Stimulated activated CD8-positive, alpha-beta memory T cell treated with anti-CD3 and anti-CD28 coated beads, Interleukin-7, amount 100 ng/mL, for 4 hours (primary cell): ENCODE measurements around the gene FOXO4.
A peak's percentile ranks its signal among the peaks of the same experiment; 100 is the strongest.
"Not testable (repeated sequence)": the region's sequence is repeated elsewhere in the genome, so short reads cannot be mapped to it uniquely, and the experiment has no call there.

Source experiments
- DNase-seq, 2 donors: peaks; one replicate each; pipeline ENCODE4 v3.0.0-alpha.2; 2020; ENCODE audit warnings: low read depth in 2 of 2

The FOXO4 gene

GRCh38 chrX:71095555-71095980 lies at the start of gene FOXO4:
FOXO4 (plus strand) TSS chrX:71095851; CDS start chrX:71096529, 678 bp downstream.
- DNase-seq, result peak; percentile 81 to 85

DNA sequence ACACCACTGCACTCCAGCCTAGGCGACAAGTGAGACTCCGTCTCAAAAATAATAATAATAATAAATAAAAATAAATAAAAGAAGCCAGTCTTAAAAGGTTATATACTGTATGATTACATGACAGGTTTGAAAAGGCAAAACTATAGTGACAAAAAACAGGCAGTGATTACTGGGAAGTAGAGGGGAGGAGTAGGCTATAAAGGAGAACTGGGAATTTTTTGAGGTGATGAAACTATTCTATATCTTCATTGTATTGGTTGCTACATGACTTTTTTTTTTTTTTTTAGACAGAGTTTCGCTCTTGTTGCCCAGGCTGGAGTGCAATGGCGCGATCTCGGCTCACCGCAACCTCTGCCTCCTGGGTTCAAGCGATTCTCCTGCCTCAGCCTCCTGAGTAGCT lies 47.8 kb upstream of the FOXO4 start:
- DNase-seq, result not testable (repeated sequence)

DNA sequence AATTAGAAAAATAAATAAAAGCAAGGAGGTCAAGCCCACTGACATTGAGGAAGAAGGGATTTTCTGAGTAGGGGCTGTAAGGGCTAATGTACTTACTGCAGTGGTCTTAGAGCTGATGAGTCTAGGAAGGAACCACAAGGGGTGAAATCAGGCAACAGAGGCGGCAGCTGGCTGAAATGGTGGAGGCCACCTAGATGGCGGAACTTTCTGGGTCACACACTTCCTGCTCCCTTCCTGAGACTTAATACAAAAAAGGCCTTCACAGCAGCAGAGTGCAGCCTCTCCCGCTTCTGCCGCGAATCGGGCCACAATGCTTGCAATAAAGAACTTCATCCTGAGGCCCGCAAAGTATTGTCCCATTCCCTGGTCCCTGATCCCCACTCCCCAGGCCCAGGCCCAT lies 42.9 kb upstream of the FOXO4 start:
- DNase-seq, result no peak

DNA sequence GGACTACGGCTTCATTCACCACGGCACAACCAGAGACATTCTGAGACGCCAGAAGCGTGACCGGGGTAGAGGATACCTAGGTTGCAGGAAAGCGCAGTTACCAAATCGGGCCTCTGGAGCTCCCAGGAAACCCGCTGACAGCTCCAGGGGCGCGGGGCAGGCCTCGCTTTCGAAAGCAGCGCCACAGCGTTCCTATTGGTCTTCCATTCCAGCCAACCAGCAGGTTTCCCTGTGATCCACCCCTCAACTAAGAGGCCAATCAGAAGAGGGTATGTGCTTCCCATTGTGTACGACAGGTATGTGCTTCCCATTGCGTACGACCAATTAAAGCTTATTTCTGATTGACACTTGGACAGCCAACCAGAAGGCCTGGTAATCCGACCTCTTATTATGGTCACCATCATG lies 42.4 kb upstream of the FOXO4 start:
- no peak for DNase-seq

DNA sequence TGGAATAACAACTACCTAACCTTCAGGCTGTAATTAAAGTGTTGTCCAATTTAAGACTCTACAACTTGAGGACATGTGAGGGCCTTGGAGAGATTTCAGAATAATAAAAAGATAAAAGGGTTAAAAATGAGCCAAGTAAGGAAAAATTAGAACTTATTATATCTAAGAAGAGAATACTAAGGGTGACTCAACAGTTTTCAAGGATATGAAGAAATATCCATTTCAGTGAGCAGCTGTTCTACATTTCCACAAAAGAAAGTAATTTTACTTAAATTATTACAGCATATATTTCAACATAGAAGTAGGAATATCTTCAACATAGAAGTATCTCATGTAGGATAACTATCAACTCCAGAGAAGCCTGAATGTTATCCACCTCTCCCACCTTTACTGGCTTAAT lies 38.8 kb upstream of the FOXO4 start:
- no peak for DNase-seq

- DNase-seq, result no peak
Measured at GRCh38 chrX:71057848-71058530, 37.7 kb upstream of the FOXO4 start.

- DNase-seq, result no peak
Measured at GRCh38 chrX:71060127-71060526, 35.5 kb upstream of the FOXO4 start.

- no peak for DNase-seq
Measured at GRCh38 chrX:71067089-71067488, 28.6 kb upstream of the FOXO4 start.

DNA sequence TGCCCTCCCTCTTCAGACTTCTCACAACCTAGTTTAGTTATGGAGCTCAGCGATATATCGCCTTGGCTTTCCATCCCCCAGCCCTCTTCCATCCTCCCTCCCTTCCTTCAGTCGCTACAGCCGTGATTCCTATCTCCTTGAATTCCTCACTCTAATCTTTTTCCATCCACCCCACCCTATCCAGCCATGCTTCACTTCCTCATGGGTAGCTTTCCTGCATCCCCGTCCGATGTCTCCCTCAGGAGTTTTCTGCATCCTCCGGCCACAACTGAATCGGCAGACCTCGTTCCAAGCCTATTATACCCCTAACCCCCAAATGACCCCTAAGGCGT lies 28.0 kb upstream of the FOXO4 start:
- DNase-seq, result no peak

GRCh38 chrX:71068044-71068918 lies 27.4 kb upstream of the FOXO4 start, which contains the start of gene SNX12:
SNX12 (minus strand) TSS chrX:71068334; CDS start chrX:71068306, 28 bp downstream.
- peak; percentile 81 to 83 for DNase-seq

- no peak for DNase-seq
Measured at GRCh38 chrX:71070531-71070930, 25.1 kb upstream of the FOXO4 start.

DNA sequence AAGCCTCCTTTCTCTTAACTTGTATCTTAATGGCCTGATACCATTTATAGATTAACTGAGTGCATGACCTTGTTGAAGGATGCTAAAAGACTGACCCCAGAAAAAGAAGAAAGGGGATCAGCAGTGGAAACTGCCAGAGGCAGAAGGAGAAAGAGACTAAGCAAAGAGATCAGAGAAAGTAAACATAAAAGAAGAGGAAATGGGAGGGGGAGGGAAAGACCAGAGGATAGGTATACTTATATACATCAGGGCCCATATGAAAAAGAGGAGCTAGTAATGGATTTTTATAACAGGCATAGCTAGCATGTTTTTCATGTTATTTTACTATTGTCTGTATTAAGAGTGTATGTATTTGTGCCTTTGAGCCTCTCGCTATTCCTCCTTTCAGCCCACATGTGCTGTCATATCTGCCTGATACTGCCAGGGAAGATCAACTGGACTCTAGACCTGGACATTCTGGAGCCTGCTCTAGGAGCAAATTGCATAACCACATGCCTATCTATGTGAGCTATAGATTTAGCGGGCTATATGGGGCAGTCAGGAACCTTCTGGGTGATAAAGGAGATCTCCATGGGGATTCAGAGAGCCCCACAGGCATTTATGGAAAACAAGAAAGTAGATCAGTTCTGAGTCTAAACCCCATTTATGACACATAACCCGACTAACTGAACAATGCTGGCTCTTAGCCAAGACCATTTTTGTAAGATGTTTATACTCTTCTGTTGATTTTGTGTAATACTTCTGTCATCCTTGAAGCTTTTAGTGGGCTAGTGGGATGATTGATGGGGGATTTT lies 14.1 kb upstream of the FOXO4 start:
- no peak for DNase-seq

DNA sequence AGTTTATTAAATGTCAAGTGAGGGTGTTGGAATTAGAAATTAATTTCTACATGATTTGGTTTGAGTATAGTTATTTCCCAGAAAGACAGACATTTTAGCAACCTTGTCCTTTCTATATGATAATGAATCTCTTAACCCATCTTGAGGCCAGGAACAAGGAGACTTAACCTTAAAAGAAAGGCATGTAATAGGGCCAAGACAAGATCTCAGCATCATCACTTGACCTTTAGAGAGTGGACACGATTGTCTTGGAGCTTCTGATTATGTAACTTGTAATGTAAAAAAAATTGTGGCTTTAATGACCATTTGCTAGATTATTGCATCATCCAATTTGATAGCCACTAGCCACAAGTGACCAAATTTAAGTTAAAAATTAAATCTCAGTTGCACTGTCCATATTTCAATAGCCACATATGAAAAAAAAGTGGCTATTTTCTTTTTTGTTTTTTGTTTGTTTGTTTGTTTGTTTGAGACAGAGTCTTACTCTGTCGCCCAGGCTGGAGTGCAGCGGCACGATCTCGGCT lies 13.5 kb upstream of the FOXO4 start:
- no peak for DNase-seq

DNA sequence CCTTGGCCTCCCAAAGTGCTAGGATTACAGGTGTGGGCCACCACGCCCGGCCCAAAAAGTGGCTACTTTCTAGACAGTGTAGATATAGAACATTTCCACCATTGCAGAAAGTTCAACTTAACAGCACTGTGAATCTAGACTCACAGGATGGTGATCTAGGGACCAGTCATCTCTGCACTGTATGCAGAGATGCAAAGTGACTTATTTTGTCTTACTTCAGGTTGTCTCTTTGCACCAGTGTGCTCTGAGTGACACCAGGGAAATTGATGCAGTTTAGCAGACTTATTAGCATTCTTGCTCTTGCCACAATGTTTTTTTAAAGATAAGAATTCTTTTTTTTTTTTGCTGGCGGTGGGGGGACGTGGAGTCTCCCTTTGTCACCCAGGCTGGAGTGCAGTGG lies 12.8 kb upstream of the FOXO4 start:
- no peak for DNase-seq

DNA sequence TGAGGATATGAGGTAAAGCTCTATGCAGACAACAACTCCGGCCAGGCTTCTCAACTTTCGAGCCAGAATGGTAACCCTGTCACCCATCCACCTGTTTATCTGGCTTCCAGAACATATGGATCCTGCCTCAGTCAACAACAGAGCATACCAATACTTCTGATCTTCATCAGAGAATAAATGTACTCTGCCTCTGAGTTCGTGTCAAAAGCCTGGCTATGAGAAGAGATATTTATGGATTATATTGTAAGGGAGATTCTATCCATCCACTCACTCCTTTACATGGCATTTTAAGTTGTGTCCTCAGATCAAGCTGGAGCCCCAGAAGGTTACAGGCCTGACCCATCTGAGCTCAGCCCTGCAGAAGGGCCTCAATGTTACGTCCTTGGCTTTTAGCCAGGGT lies 9.8 kb upstream of the FOXO4 start:
- no peak for DNase-seq

GRCh38 chrX:71091263-71091662 lies 4.4 kb upstream of the FOXO4 start:
- DNase-seq, result no peak

DNA sequence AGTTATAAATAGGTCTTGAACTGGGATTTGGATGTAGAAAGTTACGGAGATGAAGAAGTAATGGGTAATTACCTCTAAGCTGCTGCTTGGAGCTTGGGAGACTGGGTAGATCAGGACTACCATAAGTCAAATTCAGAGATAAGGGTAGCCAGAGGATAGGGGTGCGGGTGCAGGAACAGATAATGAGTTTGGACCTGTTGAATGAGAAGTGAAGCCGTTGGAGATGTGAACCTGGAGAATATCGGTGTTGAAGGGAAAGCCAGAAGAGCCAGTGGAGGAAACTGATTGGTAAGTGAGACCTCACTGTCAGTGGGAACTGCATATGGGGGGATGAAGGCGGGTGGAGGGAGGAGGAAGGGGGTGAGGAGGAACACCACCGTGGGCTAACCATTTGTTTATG lies 618 bp upstream of the FOXO4 start:
- DNase-seq, result no peak

- DNase-seq, result no peak
Measured at GRCh38 chrX:71095981-71096759, 519 bp downstream of the FOXO4 start.

- no peak for DNase-seq
Measured at GRCh38 chrX:71096760-71097032, 1.0 kb downstream of the FOXO4 start.

DNA sequence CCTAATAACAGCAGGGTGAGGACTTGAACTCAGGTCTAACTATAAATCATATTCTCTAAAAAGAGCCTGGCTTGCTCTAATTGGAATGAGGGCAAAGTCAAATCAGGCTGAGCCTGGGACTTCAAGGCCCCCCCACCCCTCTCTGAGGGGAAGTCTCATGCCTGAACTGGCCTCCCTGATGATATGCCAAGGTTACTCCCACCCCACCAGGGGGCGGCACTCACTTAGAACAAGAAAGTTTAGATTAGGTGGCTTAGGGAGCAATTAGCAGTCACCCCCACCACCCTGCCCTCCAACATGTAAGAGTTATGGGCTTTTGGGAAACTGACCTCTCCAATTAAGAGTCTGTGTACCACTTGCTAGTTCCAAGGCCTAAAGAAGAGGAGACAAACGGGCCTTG lies 2.7 kb downstream of the FOXO4 start:
- peak; percentile 67 to 69 for DNase-seq

- DNase-seq, result no peak
Measured at GRCh38 chrX:71098951-71099506, 3.4 kb downstream of the FOXO4 start.
